SK-N-MC (cell line): ENCODE data around the gene DERA.
"Not testable (repeated sequence)": the region's sequence is repeated elsewhere in the genome, so short reads cannot be mapped to it uniquely, and the experiment has no call there.

Experiments used
- DNase-seq: peaks from one replicate; pipeline ENCODE4 v3.0.0-alpha.2; 2011; ENCODE audit warnings: low read depth, low spot score
- H3K27ac ChIP-seq: fragments of 200-600 bp; sonication (generic); 2 replicates; pipeline ENCODE4 v1.5.1; 2016; ENCODE audit warnings: mixed run types
- H3K36me3 ChIP-seq: fragments of 200-600 bp; sonication (generic); 2 replicates; pipeline ENCODE4 v1.6.1; 2017; ENCODE audit warnings: antibody characterized with exemption, low read length, mixed read lengths; ENCODE audit not compliant: insufficient read depth
- H3K4me3 ChIP-seq: fragments of 200-600 bp; sonication (generic); 2 replicates; pipeline ENCODE4 v1.5.1; 2016
- H3K9ac ChIP-seq: fragments of 200-600 bp; sonication (generic); 2 replicates; pipeline ENCODE4 v1.8.0; 2017; ENCODE audit warnings: mixed run types, mixed read lengths; ENCODE audit not compliant: insufficient read length
- H3K9me3 ChIP-seq: fragments of 200-600 bp; sonication (generic); 2 replicates; pipeline ENCODE4 v1.6.1; 2017; ENCODE audit warnings: low read depth, mild to moderate bottlenecking, antibody characterized with exemption, low read length, moderate library complexity, mixed read lengths
- EZH2 ChIP-seq: fragments of 200-600 bp; sonication (generic); IDR thresholded peaks from one replicate; pipeline ENCODE4 v1.6.1; 2017; ENCODE audit warnings: antibody characterized with exemption
- FOXP2 ChIP-seq: optimal IDR thresholded peaks from 2 replicates; pipeline ENCODE3; 2011; ENCODE audit warnings: mild to moderate bottlenecking, moderate library complexity; ENCODE audit not compliant: insufficient read depth; ENCODE audit errors: extremely low read length, control extremely low read depth
- POLR2AphosphoS5 ChIP-seq: IDR thresholded peaks from 2 replicates; pipeline ENCODE4 v1.6.1; 2012; ENCODE audit warnings: mild to moderate bottlenecking, low read depth, low read length, borderline replicate concordance

The DERA gene

GRCh38 chr12:15910864-15911721 is at the start of gene DERA:
DERA (plus strand) TSS chr12:15911332; CDS start chr12:15911384, 52 bp downstream.
- peak; percentile 22 for DNase-seq

GRCh38 chr12:15861404-15861803 is 49.7 kb upstream of the DERA start:
- H3K9me3 ChIP-seq, result no peaks in the 10 kb centered on the region
- no peak overlapping the region for H3K4me3 ChIP-seq
- no peak overlapping the region for H3K27ac ChIP-seq
- H3K36me3 ChIP-seq, result no peaks in the 10 kb centered on the region
- no peak for DNase-seq
- no peak for TF ChIP-seq POLR2AphosphoS5
- TF ChIP-seq FOXP2, result no peak
- TF ChIP-seq EZH2, result no peak
- H3K9ac ChIP-seq, result no peak overlapping the region

More at GRCh38 chr12:15910864-15911721, at the start of gene DERA:
- Histone ChIP-seq H3K4me3 (peak within 1 kb of the TSS; percentile 82), H3K9ac (peak within 1 kb of the TSS; percentile 89), H3K9me3 (no peaks in the 10 kb centered on the region), H3K27ac (peak within 1 kb of the TSS; percentile 77), H3K36me3 (peaks cover 17% of the 10 kb centered on the region)
- peak; percentile 87 for TF ChIP-seq POLR2AphosphoS5
- TF ChIP-seq FOXP2, result no peak

GRCh38 chr12:15862840-15863239 is 48.3 kb upstream of the DERA start:
- DNase-seq, result no peak
- no peak overlapping the region for H3K4me3 ChIP-seq
- H3K9ac ChIP-seq, result no peak overlapping the region
- no peaks in the 10 kb centered on the region for H3K36me3 ChIP-seq
- no peak overlapping the region for H3K27ac ChIP-seq
- TF ChIP-seq POLR2AphosphoS5 (no peak), EZH2 (no peak), FOXP2 (no peak)
- H3K9me3 ChIP-seq, result no peaks in the 10 kb centered on the region

DNA sequence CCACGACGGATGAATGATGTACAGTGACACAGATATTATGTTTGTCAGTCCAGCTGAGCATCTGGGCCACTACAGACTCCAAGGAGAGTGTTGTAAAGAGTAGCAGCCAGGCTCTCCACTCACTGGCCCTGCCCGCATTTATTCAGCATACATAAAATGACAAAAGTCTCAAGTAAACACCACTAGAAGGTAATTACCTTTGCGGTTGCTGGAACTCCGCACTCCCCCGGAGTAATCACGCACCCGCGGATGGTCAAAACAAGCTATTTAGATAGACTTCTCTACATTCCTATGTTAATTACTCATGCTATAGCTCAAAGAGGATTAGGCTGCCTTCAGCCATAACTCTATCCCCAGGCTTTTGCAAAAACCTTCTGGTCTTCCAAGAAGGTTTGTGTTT is 47.8 kb upstream of the DERA start:
- no peak overlapping the region for H3K9ac ChIP-seq
- no peak for TF ChIP-seq POLR2AphosphoS5
- TF ChIP-seq EZH2, result no peak
- no peak for TF ChIP-seq FOXP2
- no peak overlapping the region for H3K4me3 ChIP-seq
- no peak for DNase-seq
- no peak overlapping the region for H3K27ac ChIP-seq
- no peaks in the 10 kb centered on the region for H3K36me3 ChIP-seq
- H3K9me3 ChIP-seq, result no peaks in the 10 kb centered on the region

DNA sequence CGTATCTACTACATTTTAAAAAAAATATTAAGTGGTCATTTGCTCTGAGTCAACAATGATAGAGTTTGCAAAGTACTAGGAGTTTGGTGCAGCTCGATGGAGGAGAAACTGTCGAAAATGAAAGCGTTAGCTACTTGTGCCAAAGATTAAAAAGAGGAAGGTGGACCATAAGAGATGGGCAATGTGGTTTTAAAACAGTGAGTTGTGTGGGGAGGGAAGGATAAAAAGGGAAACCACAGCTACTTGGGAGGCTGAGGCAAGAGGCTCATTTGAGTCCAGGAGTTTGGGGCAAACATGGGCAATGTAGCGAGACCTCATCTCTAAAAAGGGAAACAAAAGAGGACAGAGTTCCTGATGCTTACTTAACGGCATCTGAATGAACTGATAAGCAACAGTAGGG is 47.1 kb upstream of the DERA start:
- TF ChIP-seq FOXP2 (no peak), EZH2 (no peak)
- no peak overlapping the region for H3K4me3 ChIP-seq
- no peak overlapping the region for H3K27ac ChIP-seq
- no peaks in the 10 kb centered on the region for H3K9me3 ChIP-seq
- DNase-seq, result no peak
- no peak overlapping the region for H3K9ac ChIP-seq
- no peaks in the 10 kb centered on the region for H3K36me3 ChIP-seq

DNA sequence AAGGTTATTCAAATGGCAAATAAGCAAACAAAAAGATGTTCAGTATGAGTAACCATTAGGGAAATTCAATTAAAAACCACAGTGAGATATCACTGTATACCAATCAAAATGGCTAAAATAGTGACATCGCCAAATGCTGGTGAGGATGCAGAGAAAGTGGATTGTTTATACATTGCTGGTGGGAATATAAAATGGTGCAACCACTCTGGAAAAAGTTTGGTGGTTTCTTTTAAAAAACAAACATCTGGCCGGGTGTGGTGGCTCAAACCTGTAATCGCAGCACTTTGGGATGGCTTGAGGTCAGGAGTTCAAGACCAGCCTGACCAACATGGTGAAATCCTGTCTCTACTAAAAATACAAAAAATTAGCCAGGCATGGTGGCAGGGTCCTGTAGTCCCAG is 42.9 kb upstream of the DERA start:
- no peak overlapping the region for H3K4me3 ChIP-seq
- no peaks in the 10 kb centered on the region for H3K36me3 ChIP-seq
- no peak overlapping the region for H3K9ac ChIP-seq
- H3K27ac ChIP-seq, result no peak overlapping the region
- peaks cover 2% of the 10 kb centered on the region; the same call in 1 of the 2 replicates for H3K9me3 ChIP-seq
- TF ChIP-seq FOXP2 (no peak), EZH2 (no peak), POLR2AphosphoS5 (no peak)
- DNase-seq, result no peak

DNA sequence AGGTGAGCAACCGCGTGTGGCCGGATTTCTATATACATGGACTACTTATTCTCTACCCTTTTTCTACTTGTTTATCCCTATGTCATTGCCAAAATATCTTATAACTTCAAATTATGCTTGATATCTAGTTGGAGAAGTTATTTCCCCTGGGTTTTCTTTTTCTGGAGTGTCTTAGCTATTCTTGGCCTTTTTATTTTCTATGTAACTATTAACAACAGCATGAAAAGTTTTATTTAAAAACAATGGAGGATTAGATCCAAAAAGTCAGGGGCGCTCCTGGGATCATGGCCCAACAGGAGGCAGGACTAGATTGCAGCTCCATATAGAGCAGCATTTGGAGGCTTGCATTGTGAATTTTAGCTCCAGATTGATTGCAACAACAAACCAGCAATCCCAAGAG is 37.6 kb upstream of the DERA start:
- Histone ChIP-seq H3K27ac (no peak overlapping the region), H3K9me3 (peaks cover 2% of the 10 kb centered on the region; the same call in 1 of the 2 replicates), H3K4me3 (no peak overlapping the region), H3K36me3 (no peaks in the 10 kb centered on the region), H3K9ac (no peak overlapping the region)
- no peak for DNase-seq
- TF ChIP-seq POLR2AphosphoS5 (no peak), FOXP2 (no peak), EZH2 (no peak)

DNA sequence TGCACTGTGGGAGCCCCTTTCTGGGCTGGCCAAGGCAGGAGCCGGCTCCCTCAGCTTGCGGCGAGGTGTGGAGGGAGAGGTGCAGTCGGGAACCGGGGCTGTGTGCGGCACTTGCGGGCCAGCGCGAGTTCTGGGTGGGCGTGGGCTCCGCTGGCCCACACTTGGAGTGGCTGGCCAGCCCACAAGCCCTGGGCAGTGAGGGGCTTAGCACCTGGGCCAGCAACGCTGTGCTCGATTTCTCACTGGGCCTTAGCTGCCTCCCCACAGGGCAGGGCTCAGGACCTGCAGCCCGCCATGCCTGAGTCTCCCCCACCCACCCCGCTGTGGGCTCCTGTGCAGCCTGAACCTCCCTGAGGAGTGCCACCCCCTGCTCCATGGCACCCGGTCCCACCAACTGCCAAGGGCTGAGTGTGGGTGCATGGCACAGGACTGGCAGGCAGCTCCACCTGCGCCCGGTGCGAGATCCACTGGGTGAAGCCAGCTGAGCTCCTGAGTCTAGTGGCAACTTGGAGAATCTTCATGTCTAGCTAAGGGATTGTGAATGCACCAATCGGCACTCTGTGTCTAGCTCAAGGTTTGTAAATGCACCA is 36.5 kb upstream of the DERA start:
- H3K9ac ChIP-seq, H3K9me3 ChIP-seq, H3K27ac ChIP-seq, DNase-seq, H3K4me3 ChIP-seq, H3K36me3 ChIP-seq: not testable (repeated sequence)
